PC-9 (cell line): Measurements from ENCODE around the gene DEAF1. TPM values are rescaled to one million over a fixed set of nuclear protein-coding genes. Genes with fewer than 3 reads are reported as not detected.

ENCODE experiments used
- BruUV-seq: library from RNA; stranded (reverse); fragments of 400-500 nt; replicated peaks from 2 replicates; lab custom pipeline; 2021; lab: Mats Ljungman, UMichigan
- CTCF ChIA-PET: fragments of 300-600 bp; sonication (Branson Sonifier 250); formaldehyde crosslinking; loops from one replicate; lab custom pipeline; 2022; ENCODE audit warnings: antibody characterized with exemption; lab: Charles Lee
- POLR2A ChIA-PET: fragments of 300-600 bp; sonication (Branson Sonifier 250); formaldehyde crosslinking; loops from one replicate; lab custom pipeline; 2022; ENCODE audit warnings: antibody characterized with exemption; ENCODE audit not compliant: unreplicated experiment; lab: Charles Lee
- DNase-seq, 2 experiments: peaks; one replicate each; pipeline versions ENCODE4 v3.0.0 to v3.0.0-alpha.2; 2015 to 2022; ENCODE audit warnings: mixed read lengths in 1 of 2
- H2AFZ ChIP-seq: fragments of 200-600 bp; sonication (generic); 2 replicates; pipeline ENCODE4 v1.8.1; 2017; ENCODE audit warnings: antibody characterized with exemption
- H3F3A ChIP-seq: fragments of 200-600 bp; sonication (generic); 2 replicates; pipeline ENCODE4 v1.8.1; 2017; ENCODE audit warnings: antibody characterized with exemption, mild to moderate bottlenecking, low read depth; ENCODE audit not compliant: insufficient read depth
- H3K27ac ChIP-seq: fragments of 200-600 bp; sonication (generic); 2 replicates; pipeline ENCODE4 v1.6.1; 2016; ENCODE audit warnings: mixed run types
- H3K27me3 ChIP-seq: fragments of 200-600 bp; sonication (generic); 2 replicates; pipeline ENCODE4 v1.6.1; 2016; ENCODE audit warnings: low read depth, mixed run types; ENCODE audit not compliant: insufficient read depth
- H3K36me3 ChIP-seq: fragments of 200-600 bp; sonication (generic); 2 replicates; pipeline ENCODE4 v1.6.1; 2016; ENCODE audit warnings: low read depth, mixed run types
- H3K4me1 ChIP-seq: fragments of 200-600 bp; sonication (generic); replicated peaks from 2 replicates; pipeline ENCODE4 v1.6.1; 2016; ENCODE audit warnings: mixed run types; ENCODE audit not compliant: insufficient read depth
- H3K4me2 ChIP-seq: fragments of 200-600 bp; sonication (generic); 2 replicates; pipeline ENCODE4 v1.6.1; 2017; ENCODE audit warnings: mixed run types
- H3K4me3 ChIP-seq: fragments of 200-600 bp; sonication (generic); 2 replicates; pipeline ENCODE4 v1.6.1; 2016; ENCODE audit warnings: mixed run types
- H3K79me2 ChIP-seq: fragments of 200-600 bp; sonication (generic); 2 replicates; pipeline ENCODE4 v1.6.1; 2017; ENCODE audit warnings: low read depth, mixed run types
- H3K9me2 ChIP-seq: fragments of 200-600 bp; sonication (generic); 2 replicates; pipeline ENCODE4 v1.8.1; 2017; ENCODE audit warnings: mild to moderate bottlenecking; ENCODE audit not compliant: insufficient read depth
- H3K9me3 ChIP-seq: fragments of 200-600 bp; sonication (generic); 2 replicates; pipeline ENCODE4 v1.8.1; 2016; ENCODE audit warnings: low read depth; ENCODE audit not compliant: insufficient read depth
- H4K20me1 ChIP-seq: fragments of 200-600 bp; sonication (generic); 2 replicates; pipeline ENCODE4 v1.8.1; 2017; ENCODE audit not compliant: insufficient read depth
- CTCF ChIP-seq: fragments of 200-600 bp; sonication (generic); conservative IDR thresholded peaks from 2 replicates; pipeline ENCODE4 v1.6.1; 2017; ENCODE audit warnings: mixed run types, antibody characterized with exemption, mild to moderate bottlenecking, moderate library complexity
- EZH2 ChIP-seq: fragments of 200-600 bp; sonication (generic); IDR thresholded peaks from 2 replicates; pipeline ENCODE4 v1.8.0; 2017; ENCODE audit warnings: antibody characterized with exemption, low read depth
- intact Hi-C: fragments of 100-400 bp; cut with micrococcal nuclease; formaldehyde crosslinking; loops from one replicate; pipeline ENCODE4 v1.10.0; 2022; ENCODE audit not compliant: unreplicated experiment
- total RNA-seq: library from RNA; stranded (reverse); gene quantifications from 2 replicates; pipeline ENCODE4 v1.2.3, GENCODE V29; 2021

Gene DEAF1
- total RNA-seq, 1 experiment from 2014 or later = 36.9 TPM

- no peaks in the 10 kb centered on the region for H3K9me2 ChIP-seq
- no TSS peak for BruUV-seq
- no peaks in the 10 kb centered on the region for H4K20me1 ChIP-seq
- no peaks in the 10 kb centered on the region for H3F3A ChIP-seq
- H2AFZ ChIP-seq = no peak overlapping the region
- H3K27ac ChIP-seq = no peak overlapping the region
- no peaks in the 10 kb centered on the region for H3K79me2 ChIP-seq
- intact Hi-C loops = no loop called here
- POLR2A ChIA-PET = no interaction called here
- no peaks in the 10 kb centered on the region for H3K36me3 ChIP-seq
- CTCF ChIA-PET = no interaction called here
- no peaks in the 10 kb centered on the region for H3K9me3 ChIP-seq
- no peaks in the 10 kb centered on the region for H3K27me3 ChIP-seq
- no peak overlapping the region for H3K4me3 ChIP-seq
- no peaks in the 10 kb centered on the region for H3K4me1 ChIP-seq
- H3K4me2 ChIP-seq = no peak overlapping the region
- no peak for TF ChIP-seq CTCF
- peak in 1 of 2 experiments; percentile 79 for DNase-seq
Observed at GRCh38 chr11:606245-606644, 88.8 kb downstream of the DEAF1 start.

- TF ChIP-seq EZH2 (no peak), CTCF (no peak)
- Histone ChIP-seq H3F3A (no peaks in the 10 kb centered on the region), H3K27me3 (no peaks in the 10 kb centered on the region), H2AFZ (no peak overlapping the region), H3K9me2 (no peaks in the 10 kb centered on the region), H3K36me3 (no peaks in the 10 kb centered on the region), H3K79me2 (no peaks in the 10 kb centered on the region), H3K9me3 (no peaks in the 10 kb centered on the region), H4K20me1 (no peaks in the 10 kb centered on the region), H3K4me2 (no peak overlapping the region), H3K4me3 (no peak overlapping the region), H3K4me1 (no peaks in the 10 kb centered on the region), H3K27ac (no peak overlapping the region)
- ChIA-PET POLR2A (no interaction called here), CTCF (no interaction called here)
- no TSS peak for BruUV-seq
- intact Hi-C loops = no loop called here
- DNase-seq = no peak
Observed at GRCh38 chr11:605286-606129, 89.5 kb downstream of the DEAF1 start.

- no peaks in the 10 kb centered on the region for H3K9me3 ChIP-seq
- TF ChIP-seq CTCF (no peak), EZH2 (no peak)
- no peaks in the 10 kb centered on the region for H3K36me3 ChIP-seq
- H3K9me2 ChIP-seq = no peaks in the 10 kb centered on the region
- no peaks in the 10 kb centered on the region for H3K27me3 ChIP-seq
- no peak for DNase-seq
- POLR2A ChIA-PET = no interaction called here
- no peaks in the 10 kb centered on the region for H3K4me1 ChIP-seq
- no peak overlapping the region for H2AFZ ChIP-seq
- H3K4me2 ChIP-seq = no peak overlapping the region
- H4K20me1 ChIP-seq = no peaks in the 10 kb centered on the region
- no peak overlapping the region for H3K27ac ChIP-seq
- intact Hi-C loops = no loop called here
- no peak overlapping the region for H3K4me3 ChIP-seq
- H3K79me2 ChIP-seq = no peaks in the 10 kb centered on the region
- no TSS peak for BruUV-seq
- CTCF ChIA-PET = no interaction called here
- no peaks in the 10 kb centered on the region for H3F3A ChIP-seq
Observed at GRCh38 chr11:603154-603553, 91.9 kb downstream of the DEAF1 start.
